Right lobe of liver (tissue), 6 donors: Measurements from ENCODE around the gene TCOF1. TPM values are rescaled to one million over a fixed set of nuclear protein-coding genes. Genes with fewer than 3 reads are reported as not detected.

Source experiments
- ATAC-seq, 4 donors: fragments of 200-7000 bp; cut with Tn5 transposase; one replicate each; pipeline ENCODE4 v1.9.1; 2020; ENCODE audit warnings: mild to moderate bottlenecking in 4 of 4, moderate library complexity in 4 of 4
- DNase-seq, 3 donors: peaks; one replicate each; pipeline ENCODE4 v3.0.0-alpha.2; 2020
- H3K27ac ChIP-seq, 3 donors: fragments of 200-600 bp; one replicate each; pipeline ENCODE4 v1.8.0; 2022
- H3K27me3 ChIP-seq, 2 donors: fragments of 200-600 bp; one replicate each; pipeline ENCODE4 v1.8.0; 2022
- H3K36me3 ChIP-seq, 4 donors: fragments of 200-600 bp; sonication (generic) in 1 of 4; one replicate each; pipeline versions ENCODE4 v1.5.1 to v1.8.0; 2017 to 2022; ENCODE audit warnings: control low read depth in 1 of 4
- H3K4me1 ChIP-seq, 4 donors: fragments of 200-600 bp; sonication (generic) in 1 of 4; one replicate each; pipeline versions ENCODE4 v1.5.1 to v1.8.0; 2017 to 2022; ENCODE audit warnings: control low read depth in 1 of 4
- H3K4me3 ChIP-seq, 3 donors: fragments of 200-600 bp; one replicate each; pipeline ENCODE4 v1.8.0; 2022
- H3K9me3 ChIP-seq, 4 donors: fragments of 200-600 bp; sonication (generic) in 1 of 4; one replicate each; pipeline versions ENCODE4 v1.5.1 to v1.8.0; 2017 to 2022; ENCODE audit warnings: control low read depth in 1 of 4
- POLR2A ChIP-seq: fragments of 450-650 bp; IDR thresholded peaks from one replicate; pipeline ENCODE4 v1.6.1; 2017; ENCODE audit warnings: antibody characterized with exemption, mild to moderate bottlenecking
- WGBS: methylation state at CpG from one replicate; pipeline ENCODE4 v1.1.6; 2018; ENCODE audit warnings: low coverage, low lambda C conversion rate; ENCODE audit not compliant: insufficient coverage; ENCODE audit errors: missing lambda C conversion rate; 5-methylcytosine and 5-hydroxymethylcytosine counted together
- intact Hi-C, 2 donors: fragments of 100-400 bp; cut with DNase I; formaldehyde crosslinking; loops; one replicate each; pipeline versions ENCODE4 v1.11.2 to v1.14.1; 2022
- total RNA-seq, 6 experiments: library from RNA; depleted of rRNA in 2 of 6; stranded (reverse); fragments of >200 nt in 2 of 6; fragmentation: NEBNext Ultra II Directional in 3 of 6; extraction: Animal tissue kit (Norgen Biotek cat#: 25700) in 3 of 6; gene quantifications; one replicate each; pipeline versions ENCODE4 v1.1.0 to v1.2.4, GENCODE V29; 2016 to 2023
- TF ChIP-seq, protein P1 (sequence below), 4 donors: fragments of 200-600 bp in 3 of 4; fragments of 450-650 bp in 1 of 4; IDR thresholded peaks; one replicate each; pipeline versions ENCODE4 v1.5.1 to v1.8.0; 2016 to 2022; ENCODE audit warnings: antibody characterized with exemption in 4 of 4, mild to moderate bottlenecking in 2 of 4
- donor health status: DM: no; HTN: yes; CAD: no.
- donor health status: DM: no; HTN: no; CAD: no.
- donor health status: DM: no; HTN: no; CAD: no.
- donor health status: DM: no; HTN: yes; CAD: no.
- donor health status: DM: no; HTN: yes; CAD: no.

TCOF1 gene
- total RNA-seq, 6 experiments from 2014 or later: 6.7 to 12.0 (median 8.9) TPM

DNA sequence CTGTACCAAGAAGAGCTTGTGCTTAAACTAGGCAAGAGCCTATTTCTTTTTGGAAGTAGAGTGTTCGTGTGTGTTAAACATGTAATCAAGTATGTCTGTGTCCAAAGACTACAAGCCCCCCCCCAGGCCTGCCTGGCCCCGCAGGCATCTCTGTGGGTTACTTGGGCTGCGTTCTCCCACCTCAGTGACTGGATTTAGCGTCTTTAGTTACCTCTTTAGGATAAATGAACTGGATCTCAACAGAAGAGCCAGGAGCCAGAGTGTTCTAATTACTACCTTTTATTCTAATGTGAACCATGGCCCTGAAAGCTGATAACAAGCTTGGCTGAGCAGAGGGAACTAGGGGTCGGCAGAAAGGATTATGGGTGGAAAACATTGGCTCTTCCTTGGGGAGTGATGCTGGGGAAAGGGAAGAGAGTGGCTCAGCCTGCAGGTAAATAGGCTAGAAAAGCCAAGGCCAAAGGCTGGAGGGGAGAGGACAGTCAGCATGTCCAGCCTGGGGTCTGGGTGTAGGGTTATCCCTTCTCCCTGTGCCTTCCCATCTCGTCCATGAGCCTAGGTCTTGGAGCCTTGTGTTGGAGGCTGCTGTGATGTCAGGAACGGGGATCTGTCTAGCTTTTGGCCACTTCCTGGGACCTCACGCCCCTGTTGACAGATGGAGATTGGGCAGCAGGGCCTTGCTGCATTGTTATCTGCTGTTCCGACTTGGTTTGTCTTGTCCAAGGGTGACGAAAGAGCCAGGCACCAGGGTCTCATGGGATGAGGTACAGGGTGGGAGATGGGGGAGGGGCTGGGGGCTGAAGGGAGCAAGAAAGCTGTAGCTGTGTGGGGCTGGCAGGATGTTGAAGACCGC, 44.1 kb downstream of the TCOF1 start:
- Histone ChIP-seq H3K4me3 (no peak overlapping the region), H3K27me3 (no peaks in the 10 kb centered on the region), H3K36me3 (peaks cover 0 to 27% (median 2%) of the 10 kb centered on the region in 4 donors), H3K4me1 (no peaks in the 10 kb centered on the region), H3K27ac (no peak overlapping the region), H3K9me3 (no peaks in the 10 kb centered on the region)
- TF ChIP-seq, protein P1, sequence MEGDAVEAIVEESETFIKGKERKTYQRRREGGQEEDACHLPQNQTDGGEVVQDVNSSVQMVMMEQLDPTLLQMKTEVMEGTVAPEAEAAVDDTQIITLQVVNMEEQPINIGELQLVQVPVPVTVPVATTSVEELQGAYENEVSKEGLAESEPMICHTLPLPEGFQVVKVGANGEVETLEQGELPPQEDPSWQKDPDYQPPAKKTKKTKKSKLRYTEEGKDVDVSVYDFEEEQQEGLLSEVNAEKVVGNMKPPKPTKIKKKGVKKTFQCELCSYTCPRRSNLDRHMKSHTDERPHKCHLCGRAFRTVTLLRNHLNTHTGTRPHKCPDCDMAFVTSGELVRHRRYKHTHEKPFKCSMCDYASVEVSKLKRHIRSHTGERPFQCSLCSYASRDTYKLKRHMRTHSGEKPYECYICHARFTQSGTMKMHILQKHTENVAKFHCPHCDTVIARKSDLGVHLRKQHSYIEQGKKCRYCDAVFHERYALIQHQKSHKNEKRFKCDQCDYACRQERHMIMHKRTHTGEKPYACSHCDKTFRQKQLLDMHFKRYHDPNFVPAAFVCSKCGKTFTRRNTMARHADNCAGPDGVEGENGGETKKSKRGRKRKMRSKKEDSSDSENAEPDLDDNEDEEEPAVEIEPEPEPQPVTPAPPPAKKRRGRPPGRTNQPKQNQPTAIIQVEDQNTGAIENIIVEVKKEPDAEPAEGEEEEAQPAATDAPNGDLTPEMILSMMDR (IDR thresholded peaks at IDR 0.05): no peak
- TF ChIP-seq POLR2A: no peak
- 87% methylated on average over 9 of the region's 11 CpGs for WGBS
- ATAC-seq (no peak), DNase-seq (peak in 1 of 3 donors; percentile 21)
- intact Hi-C loops: no loop called here

DNA sequence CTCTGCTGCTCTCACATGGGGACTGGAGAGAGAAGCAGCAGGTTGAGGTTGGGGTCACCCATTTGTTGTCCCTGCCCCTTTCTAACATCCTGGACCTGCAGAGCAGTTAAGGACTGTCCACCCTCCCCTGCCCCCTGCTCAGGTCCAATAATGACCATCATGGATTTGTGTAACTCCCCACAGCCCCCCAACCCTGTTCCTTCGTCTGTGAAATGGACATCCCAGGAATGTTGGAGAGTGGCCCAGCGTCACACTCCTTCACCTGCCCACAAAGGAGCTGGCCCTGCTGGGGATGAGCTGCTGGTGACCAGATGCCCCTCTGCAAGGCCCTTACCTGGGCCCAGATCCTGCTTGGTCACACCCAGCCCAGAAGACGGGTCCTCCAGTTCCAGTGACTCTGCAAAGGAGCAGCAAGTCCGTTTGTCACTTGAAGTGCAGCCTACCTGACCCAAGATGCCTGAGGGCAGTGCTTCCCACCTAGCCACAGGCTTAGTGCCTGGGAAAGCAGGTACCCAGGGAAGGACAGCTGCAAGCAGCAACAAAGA, 44.8 kb downstream of the TCOF1 start:
- Histone ChIP-seq H3K4me3 (no peak overlapping the region), H3K27me3 (no peaks in the 10 kb centered on the region), H3K9me3 (no peaks in the 10 kb centered on the region), H3K27ac (no peak overlapping the region), H3K36me3 (peaks cover 0 to 27% (median 2%) of the 10 kb centered on the region in 4 donors), H3K4me1 (no peaks in the 10 kb centered on the region)
- peak in 1 of 3 donors; percentile 20 for DNase-seq
- whole genome bisulfite sequencing: 94% methylated on average over 4 of the region's 4 CpGs
- TF ChIP-seq, protein P1 (IDR thresholded peaks at IDR 0.05): no peak
- no peak for TF ChIP-seq POLR2A
- intact Hi-C loops: no loop called here
- ATAC-seq: no peak

DNA sequence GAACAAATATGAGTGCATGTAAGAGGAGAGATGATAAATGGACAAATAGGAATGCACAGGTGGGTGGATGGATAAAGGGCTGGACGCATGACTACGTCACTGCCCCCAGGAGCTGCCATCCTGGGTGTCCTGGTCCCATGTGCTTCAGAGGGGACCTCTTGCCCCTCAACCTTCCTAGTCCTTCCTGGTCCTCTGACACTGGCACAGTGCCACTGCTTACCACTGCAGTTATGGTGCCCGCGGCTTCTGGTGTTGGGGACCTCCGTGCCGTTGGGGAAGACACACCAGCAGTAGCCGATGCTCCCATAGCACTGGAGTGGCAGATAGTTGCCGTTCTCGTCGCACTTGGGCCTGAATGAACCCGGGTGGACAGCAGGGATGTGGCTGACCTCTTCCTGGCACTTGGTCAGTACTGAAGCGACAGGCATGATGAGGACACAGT, 45.4 kb downstream of the TCOF1 start:
- H3K36me3 ChIP-seq: peaks cover 0 to 27% (median 2%) of the 10 kb centered on the region in 4 donors
- intact Hi-C loops: no loop called here
- TF ChIP-seq, protein P1 (IDR thresholded peaks at IDR 0.05): no peak
- TF ChIP-seq POLR2A: no peak
- no peaks in the 10 kb centered on the region for H3K27me3 ChIP-seq
- 93% methylated on average over 2 of the region's 12 CpGs for WGBS
- no peak overlapping the region for H3K4me3 ChIP-seq
- no peaks in the 10 kb centered on the region for H3K9me3 ChIP-seq
- DNase-seq (peak in 1 of 3 donors; percentile 56), ATAC-seq (no peak)
- no peaks in the 10 kb centered on the region for H3K4me1 ChIP-seq
- no peak overlapping the region for H3K27ac ChIP-seq

DNA sequence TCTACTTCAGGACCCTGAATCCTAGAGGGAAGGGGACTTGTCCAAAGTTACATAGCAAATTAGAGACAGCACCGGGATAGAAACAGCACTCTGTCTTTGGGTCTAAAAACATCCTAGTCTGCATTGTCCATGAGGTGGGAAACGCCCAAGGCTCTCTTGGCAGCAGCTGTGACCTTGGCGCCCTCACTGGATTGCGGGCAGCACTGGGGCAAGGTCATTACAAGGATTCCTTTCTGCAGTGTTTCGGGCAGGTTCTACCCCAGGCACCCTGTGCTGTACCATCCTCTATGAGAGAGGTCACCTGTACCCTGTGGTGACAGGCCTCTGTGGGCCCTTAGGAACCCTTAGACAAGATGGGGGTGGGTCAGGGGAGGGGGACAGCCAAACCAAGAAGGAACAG, 46.6 kb downstream of the TCOF1 start:
- ATAC-seq: peak in 2 of 4 donors; percentile 13 to 16

More for the DNA sequence above, 46.6 kb downstream of the TCOF1 start:
- no peak for DNase-seq
- no peak overlapping the region for H3K4me3 ChIP-seq
- no peaks in the 10 kb centered on the region for H3K9me3 ChIP-seq
- intact Hi-C loops: no loop called here
- no peaks in the 10 kb centered on the region for H3K4me1 ChIP-seq
- WGBS: 56% methylated on average over 5 of the region's 5 CpGs
- TF ChIP-seq, protein P1 (IDR thresholded peaks at IDR 0.05): no peak
- TF ChIP-seq POLR2A: no peak
- H3K27ac ChIP-seq: no peak overlapping the region
- H3K27me3 ChIP-seq: no peaks in the 10 kb centered on the region
- peaks cover 0 to 16% (median 2%) of the 10 kb centered on the region in 4 donors for H3K36me3 ChIP-seq
